Thyroid gland (tissue), 4 donors: ENCODE measurements around the gene ING5.

Experiments
- CTCF ChIP-seq, 6 experiments: fragments of 200-600 bp in 3 of 6; fragments of 450-650 bp in 3 of 6; sonication (generic) in 3 of 6; IDR thresholded peaks; one replicate each; pipeline ENCODE4 v1.5.1; 2016 to 2019; ENCODE audit warnings: antibody characterized with exemption in 6 of 6, mild to moderate bottlenecking in 2 of 6, inconsistent platforms in 1 of 6, moderate library complexity in 1 of 6
- POLR2A ChIP-seq, 2 donors: fragments of 450-650 bp; IDR thresholded peaks; one replicate each; pipeline ENCODE4 v1.6.1; 2017; ENCODE audit warnings: antibody characterized with exemption in 2 of 2, mild to moderate bottlenecking in 2 of 2, moderate library complexity in 1 of 2

GRCh38 chr2:241676665-241677064 lies 25.2 kb upstream of the ING5 start:
- TF ChIP-seq CTCF (IDR thresholded peaks at IDR 0.05) (no peak), POLR2A (IDR thresholded peaks at IDR 0.05) (no peak)
